NCI-H1694 treated with DMSO at 0.1 percent for 48 hours (cell line): ENCODE results near the gene SDK1.
"Not testable (repeated sequence)": the region's sequence is repeated elsewhere in the genome, so short reads cannot be mapped to it uniquely, and the experiment has no call there.

Experiments used
- DNase-seq: peaks from one replicate; lab custom pipeline; 2025; lab: John Stamatoyannopoulos, UW

Gene SDK1

DNA sequence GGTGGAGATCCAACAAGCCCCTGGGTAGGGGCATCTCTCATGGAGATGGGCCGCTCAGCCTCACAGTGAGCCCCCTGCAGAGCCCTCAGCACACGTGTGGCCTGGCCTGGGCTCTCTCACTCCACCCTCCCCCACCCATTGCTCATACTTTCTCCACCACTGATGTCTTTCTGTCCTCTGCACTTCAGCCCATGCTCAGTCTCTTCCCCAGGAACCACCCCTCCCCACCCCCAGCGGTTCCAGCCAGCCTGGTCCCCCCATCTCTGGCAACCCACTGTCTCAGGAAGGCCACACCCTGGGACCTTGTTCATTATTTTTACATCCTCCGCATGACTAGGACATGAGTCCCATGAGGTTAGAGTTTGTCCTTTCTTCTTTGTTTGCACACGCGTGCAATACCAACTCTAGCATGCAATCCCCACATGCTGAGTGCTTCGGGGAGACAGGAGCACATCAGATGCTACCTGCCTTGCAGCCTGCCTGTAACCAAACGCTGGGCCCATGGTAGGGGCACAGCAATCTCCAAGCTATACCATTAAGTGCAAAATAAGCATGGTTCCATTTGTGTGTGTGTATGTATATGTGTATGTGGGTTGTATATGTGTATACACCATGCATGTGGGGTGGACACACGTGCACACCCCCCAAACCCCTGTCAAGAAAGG, 972.6 kb downstream of the SDK1 start:
- no peak for DNase-seq

DNA sequence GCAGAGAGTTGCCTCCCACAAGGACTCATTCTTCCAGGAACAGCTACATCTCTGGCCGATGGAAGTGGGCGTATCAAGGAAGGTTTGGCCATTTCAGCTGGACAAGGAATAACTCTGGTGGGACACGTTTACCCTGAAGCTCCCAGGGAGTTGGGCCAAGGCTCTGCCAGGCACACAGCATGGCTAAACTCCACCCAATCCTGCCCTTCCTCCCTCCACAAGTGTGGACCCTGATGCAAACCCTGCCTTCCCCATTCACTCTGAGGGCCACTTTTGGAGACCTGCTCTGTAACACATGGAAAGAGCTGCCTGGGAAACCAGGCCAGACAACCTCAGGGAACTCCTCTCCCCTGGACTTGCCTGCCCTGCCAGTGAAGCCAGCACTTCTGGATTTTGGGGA, 973.2 kb downstream of the SDK1 start:
- DNase-seq: no peak

DNA sequence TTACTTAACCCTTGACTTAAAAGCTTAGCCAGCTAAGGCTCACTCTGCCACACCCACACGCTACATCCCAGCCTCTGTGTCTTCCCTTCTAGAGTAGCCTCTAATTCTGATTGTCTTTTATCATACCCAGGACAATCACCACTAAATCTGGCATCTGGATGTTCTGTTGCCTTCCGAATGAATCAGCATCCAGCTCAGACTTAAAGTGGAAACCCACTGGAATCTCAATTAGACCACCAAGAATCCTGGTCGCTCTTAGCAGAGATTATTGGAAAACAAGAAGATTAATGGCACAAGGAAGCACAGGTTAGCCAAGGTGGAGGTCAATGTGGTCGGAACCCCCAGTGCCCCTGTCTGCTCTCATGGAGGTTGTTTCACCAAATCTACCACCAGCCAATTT, 976.9 kb downstream of the SDK1 start:
- no peak for DNase-seq

DNA sequence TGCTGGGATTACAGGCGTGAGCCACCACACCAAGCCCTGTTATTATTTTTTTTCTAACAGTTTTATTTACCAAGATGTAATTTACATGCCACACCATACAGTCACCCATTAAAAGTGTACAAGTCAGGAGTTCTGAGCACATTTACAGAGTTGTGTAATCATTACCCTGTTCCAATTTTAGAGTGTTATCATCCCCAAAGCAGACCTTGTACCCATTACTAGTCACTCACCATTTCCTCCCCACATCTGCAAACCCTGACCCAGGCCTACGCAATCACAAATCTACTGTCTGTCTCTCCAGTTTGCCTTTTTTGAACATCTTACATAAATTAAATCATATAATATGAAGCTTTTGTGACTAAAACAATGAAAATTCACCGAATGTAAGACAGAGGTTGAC, 978.2 kb downstream of the SDK1 start:
- no peak for DNase-seq

DNA sequence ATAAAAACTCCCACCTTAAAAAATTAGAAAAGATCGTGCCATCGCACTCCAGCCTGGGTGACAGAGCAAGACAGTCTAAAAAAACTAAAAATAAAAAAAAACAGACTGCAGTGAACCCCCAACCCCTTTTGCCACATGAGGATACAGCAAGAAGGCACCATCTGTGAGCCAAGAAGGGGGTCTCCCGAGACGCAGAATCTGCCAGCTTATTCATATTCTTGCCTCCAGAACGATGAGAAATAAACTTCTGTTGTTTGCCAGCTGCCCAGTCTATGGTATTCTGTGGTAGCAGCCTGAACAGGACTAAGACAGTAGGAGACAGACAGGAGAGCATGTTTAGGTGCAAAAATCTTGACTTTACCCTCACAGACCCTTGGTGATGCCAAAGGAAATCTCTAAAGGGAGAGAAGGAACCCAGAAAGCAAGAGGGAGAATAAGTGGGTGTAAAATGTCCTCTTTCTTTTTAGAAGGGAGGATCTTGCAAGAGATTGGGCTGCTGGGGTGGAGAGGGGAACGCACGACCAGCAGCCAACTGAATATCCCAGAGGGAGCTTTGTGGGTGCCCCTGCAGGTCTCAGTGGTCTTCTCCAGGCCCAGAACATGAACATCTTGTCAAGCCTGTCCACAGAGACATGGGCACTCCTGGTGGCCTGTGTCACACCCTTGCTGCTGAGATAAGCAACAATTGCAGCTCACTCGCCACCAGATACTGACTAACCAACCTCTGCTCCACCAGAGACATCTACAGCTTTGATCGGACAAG, 980.4 kb downstream of the SDK1 start:
- DNase-seq: no peak

DNA sequence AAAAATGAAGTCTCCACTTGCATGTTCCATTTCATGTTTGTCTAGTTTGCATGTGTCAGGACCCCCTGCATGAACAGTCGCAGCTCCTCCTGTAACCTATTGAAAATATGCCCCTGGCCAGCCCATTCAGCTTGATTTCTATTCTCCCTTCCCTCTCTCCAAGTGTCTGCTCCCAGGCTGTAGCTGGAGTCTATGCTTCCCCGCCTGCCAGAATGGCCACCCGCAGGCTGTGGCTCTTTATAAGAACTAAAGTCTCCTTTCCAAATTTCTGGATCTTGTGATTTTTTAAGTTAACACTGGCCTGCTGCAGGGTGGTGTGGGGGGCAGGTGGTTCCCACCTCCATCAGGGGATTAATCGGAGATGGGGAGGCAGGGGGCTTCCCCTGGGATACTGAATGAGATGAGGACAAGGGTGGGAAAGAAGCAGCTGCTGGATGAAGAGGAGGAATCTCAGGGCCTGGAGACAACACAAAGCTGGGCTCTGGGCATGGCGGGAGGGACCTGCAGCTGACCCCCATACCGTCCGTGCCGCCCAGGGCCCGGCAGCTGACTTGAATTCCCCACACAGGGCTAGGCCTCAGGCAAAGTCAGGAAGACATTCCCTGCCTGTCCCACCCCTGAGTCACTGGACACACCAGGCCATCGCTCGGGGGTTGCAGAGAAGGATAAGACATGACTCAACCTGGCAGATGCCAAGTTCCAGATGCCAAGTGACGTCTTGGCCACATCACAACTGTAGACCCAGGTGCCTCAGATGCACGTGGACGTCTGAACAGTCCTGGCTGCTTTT, 981.6 kb downstream of the SDK1 start:
- no peak for DNase-seq

DNA sequence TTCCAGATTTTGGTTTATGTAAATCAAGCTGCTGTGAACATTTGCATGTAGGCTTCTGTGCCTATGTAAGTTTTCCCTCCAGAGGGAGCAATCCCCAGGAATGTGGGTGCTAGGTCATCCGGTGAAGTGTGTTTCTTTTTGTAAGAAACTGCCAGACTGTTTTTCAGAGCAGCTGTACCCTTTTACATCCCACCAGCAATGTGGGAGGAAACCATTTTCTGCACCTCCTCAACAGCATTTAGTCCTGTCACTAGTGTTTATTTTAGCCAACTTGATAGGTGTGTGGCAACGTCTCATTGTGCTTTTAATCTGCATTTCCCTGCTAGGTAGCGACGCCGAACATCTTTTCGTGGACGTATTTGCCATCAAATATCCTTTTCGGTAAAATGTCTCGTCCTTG, 985.3 kb downstream of the SDK1 start:
- DNase-seq: no peak

DNA sequence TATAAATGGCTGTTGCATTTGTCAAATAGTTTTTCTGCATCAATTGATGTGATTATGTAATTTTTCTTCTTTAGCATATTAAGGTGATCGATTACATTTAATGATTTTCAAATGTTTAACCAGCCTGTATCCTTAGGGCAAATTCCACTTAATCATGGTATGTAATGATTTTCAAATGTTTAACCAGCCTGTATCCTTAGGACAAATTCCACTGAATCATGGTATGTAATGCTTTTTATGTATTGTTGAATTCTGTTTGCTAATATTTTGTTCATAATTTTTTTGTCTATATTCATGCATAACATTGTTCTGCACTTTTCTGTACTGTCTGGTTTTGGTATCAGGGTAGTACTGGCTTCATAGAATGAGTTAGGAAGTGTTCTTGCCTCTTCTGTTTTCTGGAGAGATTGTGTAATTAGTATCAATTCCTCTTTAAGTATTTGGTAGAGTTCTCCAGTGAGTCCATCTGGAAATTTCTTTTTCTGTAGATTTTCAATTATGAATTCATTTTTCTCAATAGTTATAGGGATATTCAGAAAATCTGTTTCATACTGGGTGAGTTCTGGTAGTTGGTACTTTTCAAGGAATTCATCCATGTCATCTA, 987.8 kb downstream of the SDK1 start:
- DNase-seq: no peak

DNA sequence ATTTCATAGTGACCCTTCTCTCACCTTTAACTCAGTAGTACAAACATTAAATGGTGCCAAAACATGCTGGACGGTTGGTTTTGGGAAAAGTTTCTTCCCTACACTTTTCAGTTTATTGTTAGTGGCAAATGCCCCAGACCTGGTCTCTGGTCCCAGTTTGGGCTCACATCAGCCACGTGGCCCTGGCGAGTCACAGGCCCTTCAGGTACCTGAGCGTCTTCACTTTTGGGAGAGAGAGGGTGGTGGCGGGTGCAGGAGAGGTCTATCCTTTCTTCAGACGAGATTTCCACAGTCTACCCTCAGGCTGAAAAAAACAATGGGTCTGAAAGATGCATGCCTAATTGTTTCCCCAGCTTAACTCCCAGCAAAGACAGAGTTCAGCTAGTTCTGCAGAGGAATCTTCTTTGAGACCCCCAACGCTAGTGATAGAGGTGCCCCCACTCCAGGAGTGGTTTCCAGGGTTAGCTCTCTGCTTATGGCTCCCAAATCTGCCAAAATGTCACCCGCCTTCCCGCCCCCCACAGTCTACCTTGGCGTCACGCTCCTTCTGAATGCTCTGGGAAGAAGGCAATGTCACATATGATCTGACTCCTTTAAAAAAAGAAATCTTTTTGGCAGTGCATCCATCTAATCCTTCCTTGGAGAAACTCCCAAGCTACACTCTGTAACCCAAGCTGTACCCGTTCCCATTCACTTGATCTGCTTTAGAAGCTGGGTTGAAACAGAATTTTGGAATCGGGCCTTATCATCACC, 996.3 kb downstream of the SDK1 start:
- no peak for DNase-seq

DNA sequence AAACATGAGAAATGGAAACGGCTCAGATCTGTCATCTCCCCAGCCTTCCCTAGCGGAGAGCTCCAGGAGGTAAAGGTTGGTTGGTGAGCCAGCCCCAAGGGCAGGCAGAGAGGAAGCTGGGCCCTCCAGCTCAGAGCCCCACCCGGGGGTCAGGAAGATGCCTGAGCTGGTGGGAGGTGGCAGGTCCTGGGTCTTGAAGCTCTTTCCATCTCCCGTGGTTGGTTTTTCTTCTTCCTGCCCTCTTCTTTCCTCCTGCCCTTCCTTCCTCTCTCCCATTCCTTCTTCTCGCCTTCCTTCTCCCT, 996.8 kb downstream of the SDK1 start:
- no peak for DNase-seq

DNA sequence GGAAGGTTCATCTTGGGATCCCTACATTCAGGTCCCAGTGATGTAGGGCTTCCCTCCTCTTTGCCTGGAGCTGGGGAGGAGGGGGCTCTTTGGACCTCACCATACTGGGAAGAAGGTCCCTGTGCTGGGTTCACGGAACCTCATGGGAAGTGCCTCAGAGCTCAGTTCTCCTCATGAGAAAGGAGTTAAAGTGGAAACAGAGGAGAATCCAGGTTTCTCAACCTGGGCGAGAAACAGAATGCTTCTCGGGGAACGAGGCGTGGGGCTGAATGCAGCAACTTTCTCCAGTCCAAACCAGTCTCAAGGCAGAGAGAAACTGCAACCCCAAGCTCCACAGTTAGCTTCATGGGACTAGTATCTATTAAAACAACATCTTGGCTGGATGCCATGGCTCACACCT, 998.4 kb downstream of the SDK1 start:
- no peak for DNase-seq

DNA sequence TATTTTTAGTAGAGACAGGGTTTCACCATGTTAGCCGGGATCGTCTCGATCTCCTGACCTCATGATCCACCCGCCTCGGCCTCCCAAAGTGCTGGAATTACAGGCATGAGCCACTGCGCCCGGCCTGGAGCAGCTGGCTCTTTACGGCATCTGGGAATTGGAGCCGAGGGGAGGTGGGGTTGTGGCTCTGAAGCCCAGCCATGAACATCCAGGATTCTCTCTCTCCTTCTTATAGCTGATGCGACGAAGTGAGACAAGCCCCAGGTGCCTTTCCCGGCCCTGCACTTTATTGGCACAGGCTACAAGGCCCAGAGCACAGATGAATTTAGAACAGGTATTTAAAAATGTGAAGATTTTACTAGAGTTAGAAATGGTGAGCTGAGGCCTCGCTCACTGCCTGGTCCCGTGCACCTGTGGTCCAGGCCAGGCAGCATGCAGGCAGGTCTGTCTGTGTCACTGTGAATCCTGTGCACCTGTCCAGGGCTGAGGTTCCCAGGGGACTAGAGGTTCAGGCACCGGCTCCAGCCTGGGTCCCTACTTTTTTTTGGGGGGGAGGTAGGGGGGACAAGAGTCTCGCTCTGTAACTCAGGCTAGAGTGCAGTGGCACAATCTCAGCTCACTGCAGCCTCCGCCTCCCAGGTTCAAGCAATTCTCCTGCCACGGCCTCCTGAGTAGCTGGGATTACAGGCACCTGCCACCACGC, 1001.3 kb downstream of the SDK1 start:
- no peak for DNase-seq

DNA sequence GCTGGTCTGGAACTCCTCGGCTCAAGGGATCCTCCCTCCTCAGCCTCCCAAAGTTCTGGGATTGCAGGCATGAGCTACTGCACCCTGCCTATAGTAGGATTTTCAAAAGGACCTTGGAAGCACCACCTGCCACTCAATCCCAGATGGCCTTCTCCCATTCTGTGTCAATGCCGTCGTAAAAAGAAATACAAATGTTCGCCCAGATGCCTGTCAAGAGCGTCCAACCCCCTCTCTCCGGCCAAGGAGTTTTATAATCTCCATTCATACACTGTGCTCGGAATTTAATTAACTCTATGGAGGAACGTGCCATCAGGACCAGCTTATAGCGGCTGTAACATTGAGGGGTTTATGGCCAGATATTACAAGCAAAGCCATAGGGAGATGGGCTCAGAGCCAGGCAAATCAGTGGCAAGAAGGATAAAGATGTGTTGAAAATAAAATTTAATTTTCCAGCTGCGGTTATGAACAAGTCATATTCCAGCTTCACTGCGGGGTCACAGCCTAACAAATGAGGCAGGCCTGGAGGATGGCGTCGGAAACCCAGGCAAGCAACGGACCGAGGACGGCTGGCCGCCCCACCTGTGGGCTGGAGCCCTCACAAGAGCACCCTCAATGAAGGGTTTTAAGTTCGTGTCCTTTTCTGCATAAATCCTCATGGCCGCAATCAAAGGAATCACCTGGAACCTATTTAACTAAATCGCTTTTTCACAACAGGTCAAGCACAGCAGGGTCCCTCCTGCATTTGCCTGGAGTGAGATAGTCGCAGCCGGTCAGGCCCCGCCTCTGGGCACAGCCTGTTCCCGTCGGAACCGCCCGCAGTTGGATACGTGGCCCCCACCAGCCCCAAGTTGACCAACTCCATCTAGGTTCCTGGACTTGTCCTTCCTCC, 1006.5 kb downstream of the SDK1 start:
- no peak for DNase-seq

DNA sequence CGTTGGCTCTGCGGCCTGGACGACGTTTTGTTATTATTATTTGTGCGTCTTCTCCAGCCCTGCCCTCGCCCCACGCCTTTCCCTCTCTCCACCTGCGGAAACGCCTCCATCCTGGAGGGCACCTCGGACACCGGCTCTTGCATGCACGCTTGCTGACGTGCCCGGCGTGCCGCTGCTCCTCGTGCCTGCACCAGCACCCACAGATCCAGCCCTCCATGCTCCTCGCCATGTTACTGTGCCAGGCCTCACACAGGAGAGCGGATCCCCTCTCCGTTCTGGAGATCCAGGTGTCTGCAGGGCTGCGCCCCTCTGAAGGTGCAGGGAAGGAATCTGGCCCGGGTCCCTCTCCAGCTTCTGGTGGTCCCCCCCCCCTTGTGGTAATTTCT, 1007.1 kb downstream of the SDK1 start:
- no peak for DNase-seq

DNA sequence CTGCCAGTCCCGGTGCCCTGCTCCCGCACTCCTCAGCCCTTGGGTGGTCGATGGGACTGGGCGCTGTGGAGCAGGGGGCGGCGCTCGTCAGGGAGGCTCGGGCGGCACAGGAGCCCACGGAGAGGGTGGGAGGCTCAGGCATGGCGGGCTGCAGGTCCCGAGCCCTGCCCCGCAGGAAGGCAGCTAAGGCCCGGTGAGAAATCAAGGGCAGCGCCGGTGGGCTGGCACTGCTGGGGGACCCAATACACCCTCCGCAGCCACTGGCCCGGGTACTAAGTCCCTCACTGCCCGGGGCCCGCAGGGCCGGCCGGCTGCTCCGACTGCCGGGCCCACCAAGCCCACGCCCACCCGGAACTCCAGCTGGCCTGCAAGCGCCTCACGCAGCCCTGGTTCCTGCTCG, 1012.9 kb downstream of the SDK1 start:
- not testable (repeated sequence) for DNase-seq

DNA sequence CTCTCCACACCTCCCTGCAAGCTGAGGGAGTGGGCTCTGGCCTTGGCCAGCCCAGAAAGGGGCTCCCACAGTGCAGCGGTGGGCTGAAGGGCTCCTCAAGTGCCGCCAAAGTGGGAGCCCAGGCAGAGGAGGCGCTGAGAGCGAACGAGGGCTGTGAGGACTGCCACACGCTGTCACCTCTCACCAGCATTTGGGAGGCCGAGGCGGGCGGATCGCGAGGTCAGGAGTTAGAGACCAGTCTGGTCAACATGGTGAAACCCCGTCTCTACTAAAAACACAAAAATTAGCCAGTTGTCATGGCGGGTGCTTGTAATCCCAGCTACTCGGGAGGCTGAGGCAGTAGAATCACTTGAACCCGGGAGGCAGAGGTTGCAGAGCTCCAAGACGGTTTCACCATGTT, 1013.3 kb downstream of the SDK1 start:
- not testable (repeated sequence) for DNase-seq
